ENCODE measurements around the gene OR10J4.

DNA sequence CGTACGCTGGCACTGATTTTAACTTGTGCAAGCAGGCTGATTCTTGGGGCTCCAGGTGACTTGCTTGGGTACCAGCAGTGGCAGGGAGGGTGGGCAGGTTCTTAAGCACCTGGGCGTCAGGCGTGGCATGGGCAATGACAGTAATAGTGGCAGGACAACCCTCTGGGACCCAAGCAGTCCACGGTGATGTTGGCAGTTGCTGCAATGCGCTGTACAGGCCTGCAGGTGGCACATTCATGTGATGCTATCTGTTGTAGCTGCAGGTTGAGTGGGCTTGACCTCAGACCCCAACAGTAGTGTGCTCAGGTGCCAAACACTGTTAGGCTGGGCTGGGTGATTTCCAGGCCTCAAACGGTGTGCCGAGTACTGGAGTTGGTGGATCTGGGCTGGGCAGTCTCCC lies 10.2 kb upstream of the OR10J4 start:
- TF ChIP-seq, protein P1, sequence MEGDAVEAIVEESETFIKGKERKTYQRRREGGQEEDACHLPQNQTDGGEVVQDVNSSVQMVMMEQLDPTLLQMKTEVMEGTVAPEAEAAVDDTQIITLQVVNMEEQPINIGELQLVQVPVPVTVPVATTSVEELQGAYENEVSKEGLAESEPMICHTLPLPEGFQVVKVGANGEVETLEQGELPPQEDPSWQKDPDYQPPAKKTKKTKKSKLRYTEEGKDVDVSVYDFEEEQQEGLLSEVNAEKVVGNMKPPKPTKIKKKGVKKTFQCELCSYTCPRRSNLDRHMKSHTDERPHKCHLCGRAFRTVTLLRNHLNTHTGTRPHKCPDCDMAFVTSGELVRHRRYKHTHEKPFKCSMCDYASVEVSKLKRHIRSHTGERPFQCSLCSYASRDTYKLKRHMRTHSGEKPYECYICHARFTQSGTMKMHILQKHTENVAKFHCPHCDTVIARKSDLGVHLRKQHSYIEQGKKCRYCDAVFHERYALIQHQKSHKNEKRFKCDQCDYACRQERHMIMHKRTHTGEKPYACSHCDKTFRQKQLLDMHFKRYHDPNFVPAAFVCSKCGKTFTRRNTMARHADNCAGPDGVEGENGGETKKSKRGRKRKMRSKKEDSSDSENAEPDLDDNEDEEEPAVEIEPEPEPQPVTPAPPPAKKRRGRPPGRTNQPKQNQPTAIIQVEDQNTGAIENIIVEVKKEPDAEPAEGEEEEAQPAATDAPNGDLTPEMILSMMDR (IDR thresholded peaks at IDR 0.05), result no peak
- TF ChIP-seq EP300 (IDR thresholded peaks at IDR 0.05), result no peak

All from gastroesophageal sphincter (tissue), 3 donors.